ENCODE measurements around the gene PERM1. TPM values are rescaled to one million over a fixed set of nuclear protein-coding genes. Genes with fewer than 3 reads are reported as not detected.

Gene PERM1
- total and polyA plus RNA-seq, 7 donors, result 13.9 to 249 (median 80.3) TPM

DNA sequence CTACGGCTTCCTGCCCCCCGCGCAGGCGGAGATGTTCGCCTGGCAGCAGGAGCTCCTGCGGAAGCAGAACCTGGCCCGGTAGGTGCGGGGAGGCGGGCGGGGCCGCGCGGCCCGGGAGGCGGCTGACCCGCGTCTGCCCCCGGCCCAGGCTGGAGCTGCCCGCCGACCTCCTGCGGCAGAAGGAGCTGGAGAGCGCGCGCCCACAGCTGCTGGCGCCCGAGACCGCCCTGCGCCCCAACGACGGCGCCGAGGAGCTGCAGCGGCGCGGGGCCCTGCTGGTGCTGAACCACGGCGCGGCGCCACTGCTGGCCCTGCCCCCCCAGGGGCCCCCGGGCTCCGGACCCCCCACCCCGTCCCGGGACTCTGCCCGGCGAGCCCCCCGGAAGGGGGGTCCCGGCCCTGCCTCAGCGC lies 39.5 kb downstream of the PERM1 start:
- no peak for ATAC-seq
- 2 to 4% (median 2%) methylated on average over 18 to 48 of the region's 48 CpGs for WGBS, 3 donors
- H3K9me3 ChIP-seq, result no peaks in the 10 kb centered on the region
- no peak overlapping the region for H3K27ac ChIP-seq
- peak overlapping the region; percentile 62 for H3K4me3 ChIP-seq
- peaks cover 0 to 60% (median 28%) of the 10 kb centered on the region in 3 donors for H3K27me3 ChIP-seq (ENCODE audit: insufficient read depth in 3 of 3, low read length in 2 of 3)
- TF ChIP-seq, protein P1, sequence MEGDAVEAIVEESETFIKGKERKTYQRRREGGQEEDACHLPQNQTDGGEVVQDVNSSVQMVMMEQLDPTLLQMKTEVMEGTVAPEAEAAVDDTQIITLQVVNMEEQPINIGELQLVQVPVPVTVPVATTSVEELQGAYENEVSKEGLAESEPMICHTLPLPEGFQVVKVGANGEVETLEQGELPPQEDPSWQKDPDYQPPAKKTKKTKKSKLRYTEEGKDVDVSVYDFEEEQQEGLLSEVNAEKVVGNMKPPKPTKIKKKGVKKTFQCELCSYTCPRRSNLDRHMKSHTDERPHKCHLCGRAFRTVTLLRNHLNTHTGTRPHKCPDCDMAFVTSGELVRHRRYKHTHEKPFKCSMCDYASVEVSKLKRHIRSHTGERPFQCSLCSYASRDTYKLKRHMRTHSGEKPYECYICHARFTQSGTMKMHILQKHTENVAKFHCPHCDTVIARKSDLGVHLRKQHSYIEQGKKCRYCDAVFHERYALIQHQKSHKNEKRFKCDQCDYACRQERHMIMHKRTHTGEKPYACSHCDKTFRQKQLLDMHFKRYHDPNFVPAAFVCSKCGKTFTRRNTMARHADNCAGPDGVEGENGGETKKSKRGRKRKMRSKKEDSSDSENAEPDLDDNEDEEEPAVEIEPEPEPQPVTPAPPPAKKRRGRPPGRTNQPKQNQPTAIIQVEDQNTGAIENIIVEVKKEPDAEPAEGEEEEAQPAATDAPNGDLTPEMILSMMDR (IDR thresholded peaks at IDR 0.05), result no peak
- intact Hi-C loops (cut with DNase I), result no loop called here
- peaks cover 0 to 28% of the 10 kb centered on the region in 2 donors for H3K36me3 ChIP-seq (ENCODE audit: insufficient read depth in 1 of 2, low read depth in 1 of 2)
- H3K4me1 ChIP-seq, result peaks cover 18% of the 10 kb centered on the region
- DNase-seq, result no peak

DNA sequence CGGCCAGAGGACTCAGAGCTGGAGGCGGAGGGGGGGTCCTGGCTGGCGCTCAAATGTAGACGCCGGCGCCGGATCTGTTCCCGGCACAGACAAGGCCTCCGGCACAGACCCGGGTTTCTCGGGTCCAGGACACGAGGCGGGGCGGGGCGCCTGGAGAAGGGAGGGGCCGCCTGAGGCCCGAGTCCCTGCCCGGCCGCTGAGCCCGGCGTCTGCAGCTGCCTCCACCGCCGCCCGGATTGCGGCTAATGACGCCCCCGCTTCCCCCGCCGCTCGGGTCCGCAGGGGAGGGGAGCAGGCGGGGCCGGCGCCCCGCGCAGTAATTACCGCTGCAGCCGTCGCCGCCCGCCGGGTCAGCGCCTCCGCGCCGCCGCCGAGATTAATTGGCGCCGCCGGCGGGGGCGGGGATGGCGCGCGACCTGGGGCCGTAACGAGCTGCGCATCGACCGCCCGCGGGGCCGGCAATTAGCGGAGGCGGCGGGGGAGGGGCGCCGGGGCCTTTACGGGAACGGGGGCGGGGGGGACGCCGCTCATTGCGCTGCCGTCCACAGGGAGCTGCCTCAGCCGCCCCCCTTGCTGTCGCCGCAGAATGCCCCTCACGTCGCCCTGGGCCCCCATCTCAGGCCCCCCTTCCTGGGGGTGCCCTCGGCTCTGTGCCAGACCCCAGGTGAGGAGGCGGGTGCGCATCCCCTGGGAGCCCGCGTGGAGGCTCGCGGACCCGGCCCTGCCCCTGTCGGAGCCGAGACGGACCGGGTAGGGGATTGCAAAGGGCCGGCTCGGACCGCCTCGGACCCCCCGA lies 40.1 kb downstream of the PERM1 start:
- DNase-seq (peak in 1 of 2 donors; percentile 79), ATAC-seq (peak; percentile 5 to 33 (median 10))
- TF ChIP-seq, protein P1 (IDR thresholded peaks at IDR 0.05), result no peak
- peaks cover 0 to 66% (median 28%) of the 10 kb centered on the region in 3 donors for H3K27me3 ChIP-seq (ENCODE audit: insufficient read depth in 3 of 3, low read length in 2 of 3)
- WGBS, 3 donors, result 0 to 1% (median 1%) methylated on average over 50 to 98 of the region's 98 CpGs
- intact Hi-C loops (cut with DNase I), result no loop called here
- no peaks in the 10 kb centered on the region for H3K9me3 ChIP-seq
- no peak overlapping the region for H3K27ac ChIP-seq
- peak overlapping the region; percentile 62 for H3K4me3 ChIP-seq
- peaks cover 18% of the 10 kb centered on the region for H3K4me1 ChIP-seq
- H3K36me3 ChIP-seq (ENCODE audit: insufficient read depth in 1 of 2, low read depth in 1 of 2), result peaks cover 0 to 22% of the 10 kb centered on the region in 2 donors

DNA sequence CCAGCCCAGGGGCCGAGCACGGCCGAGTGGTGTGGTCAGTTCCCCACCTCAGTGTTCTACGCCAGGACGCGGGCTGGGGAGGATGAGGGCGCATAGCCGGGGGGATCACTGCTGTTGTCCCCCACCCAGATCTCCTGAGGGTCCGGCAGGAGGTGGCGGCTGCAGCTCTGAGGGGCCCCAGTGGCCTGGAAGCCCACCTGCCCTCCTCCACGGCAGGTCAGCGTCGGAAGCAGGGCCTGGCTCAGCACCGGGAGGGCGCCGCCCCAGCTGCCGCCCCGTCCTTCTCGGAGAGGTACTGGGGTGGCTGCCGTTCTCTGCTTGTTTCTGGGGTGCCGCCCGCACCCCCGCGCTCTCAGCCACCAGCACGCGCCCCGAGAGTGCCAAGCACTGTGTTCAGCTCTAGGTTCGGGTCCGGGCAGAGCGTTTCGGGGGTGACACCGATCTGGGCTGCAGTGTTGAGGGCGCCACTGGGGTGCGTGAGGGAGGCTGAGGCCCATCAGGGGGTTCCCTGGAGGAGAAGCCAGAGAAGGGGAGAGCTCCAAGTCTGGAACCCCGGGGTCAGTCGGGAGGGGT lies 40.8 kb downstream of the PERM1 start:
- intact Hi-C loops (cut with DNase I), result no loop called here
- peak in 1 of 4 donors; percentile 18 for ATAC-seq
- peak overlapping the region; percentile 62 for H3K4me3 ChIP-seq
- WGBS, 3 donors, result 5 to 12% (median 7%) methylated on average over 24 to 36 of the region's 36 CpGs
- H3K4me1 ChIP-seq, result peaks cover 18% of the 10 kb centered on the region
- no peak for DNase-seq
- H3K9me3 ChIP-seq, result no peaks in the 10 kb centered on the region
- peaks cover 0 to 15% of the 10 kb centered on the region in 2 donors for H3K36me3 ChIP-seq (ENCODE audit: insufficient read depth in 1 of 2, low read depth in 1 of 2)
- TF ChIP-seq, protein P1 (IDR thresholded peaks at IDR 0.05), result no peak
- H3K27ac ChIP-seq, result no peak overlapping the region
- H3K27me3 ChIP-seq (ENCODE audit: insufficient read depth in 3 of 3, low read length in 2 of 3), result peaks cover 0 to 73% (median 31%) of the 10 kb centered on the region in 3 donors

DNA sequence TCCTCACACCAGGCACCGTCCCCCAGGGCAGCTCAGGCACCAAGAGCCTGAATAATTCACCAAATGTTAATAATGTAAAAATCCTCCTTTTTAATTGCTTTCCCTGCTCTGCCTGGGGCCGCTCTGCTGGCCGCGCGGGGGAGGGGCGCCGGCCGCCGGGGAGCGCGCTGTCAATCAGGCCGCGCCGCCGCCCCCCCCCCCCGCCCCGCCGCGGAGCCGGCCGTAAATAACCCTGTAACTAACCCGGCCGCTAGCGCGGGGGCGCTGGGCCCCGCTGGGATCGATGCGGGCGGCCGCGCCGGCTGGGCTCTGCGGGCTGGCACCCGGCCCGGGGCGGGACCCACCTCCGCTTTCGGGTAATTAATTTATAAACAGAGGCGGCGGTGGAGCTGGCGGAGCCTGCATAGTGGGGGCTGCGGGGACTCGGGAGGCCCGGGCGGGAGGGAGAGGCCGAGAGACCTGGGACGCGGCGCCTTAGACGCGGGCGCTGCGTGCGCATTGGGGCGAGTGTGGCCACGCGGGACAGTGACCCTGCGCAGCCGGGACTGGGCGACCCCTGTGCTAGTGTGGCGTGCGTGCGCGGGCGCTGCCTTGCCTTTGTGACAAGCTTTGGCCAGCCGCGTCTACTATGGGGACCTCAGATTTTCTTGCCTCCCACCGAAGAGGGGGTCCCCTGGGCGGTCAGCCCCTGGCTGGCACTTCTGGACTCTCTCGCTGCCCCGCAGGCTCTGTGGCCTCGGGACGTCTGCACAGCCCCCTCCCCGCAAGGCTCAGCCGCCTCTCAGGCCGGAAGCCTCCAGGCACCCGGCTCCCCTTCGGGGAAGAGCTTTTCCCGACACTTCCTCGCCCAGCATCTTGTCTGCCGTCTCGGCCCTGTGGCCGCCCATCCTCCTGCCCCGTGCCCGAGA lies 41.5 kb downstream of the PERM1 start:
- ATAC-seq, result peak; percentile 55 to 72 (median 64)
- H3K27me3 ChIP-seq (ENCODE audit: insufficient read depth in 3 of 3, low read length in 2 of 3), result peaks cover 0 to 80% (median 33%) of the 10 kb centered on the region in 3 donors
- H3K4me1 ChIP-seq, result peaks cover 24% of the 10 kb centered on the region
- TF ChIP-seq, protein P1 (IDR thresholded peaks at IDR 0.05), result no peak
- H3K4me3 ChIP-seq, result peak overlapping the region; percentile 62
- DNase-seq, result peak; percentile 61 to 73
- 1% methylated on average over 51 to 83 of the region's 86 CpGs for WGBS, 3 donors
- no peak overlapping the region for H3K27ac ChIP-seq
- H3K36me3 ChIP-seq (ENCODE audit: insufficient read depth in 1 of 2, low read depth in 1 of 2), result peaks cover 0 to 10% of the 10 kb centered on the region in 2 donors
- no peaks in the 10 kb centered on the region for H3K9me3 ChIP-seq
- intact Hi-C loops (cut with DNase I), result no loop called here
